Mammary epithelial cell (primary cell): ENCODE results near the gene RPL13.

ENCODE experiments used
- CTCF ChIP-seq, 2 donors: IDR thresholded peaks in 1 of 2; conservative IDR thresholded peaks in 1 of 2; 2 replicates each; pipeline ENCODE4 v1.5.1; 2011 to 2012; ENCODE audit warnings: inconsistent platforms in 2 of 2, low read length in 2 of 2, mild to moderate bottlenecking in 2 of 2, control low read depth in 1 of 2, low read depth in 1 of 2; ENCODE audit not compliant: insufficient read depth in 1 of 2; ENCODE audit errors: extremely low read depth in 1 of 2
- EZH2 ChIP-seq: IDR thresholded peaks from 2 replicates; pipeline ENCODE4 v1.6.1; 2012; ENCODE audit warnings: low read length, inconsistent platforms, borderline replicate concordance

- TF ChIP-seq CTCF (conservative IDR thresholded peaks at IDR 0.05 in 1 of 2, IDR thresholded peaks at IDR 0.05 in 1 of 2; ENCODE audit: extremely low read depth in 1 of 2, insufficient read depth in 1 of 2, low read depth in 1 of 2, low read length in 2 of 2) (no peak), EZH2 (no peak)
These were observed 36.6 kb downstream of the RPL13 start for GRCh38 chr16:89596957-89597649.
